ENCODE measurements around the gene SH3BP5.

The SH3BP5 gene

GRCh38 chr3:15266510-15267376, 65.6 kb downstream of the SH3BP5 start:
- TF ChIP-seq CTCF (IDR thresholded peaks at IDR 0.05): no peak

GRCh38 chr3:15265655-15266509, 66.5 kb downstream of the SH3BP5 start:
- no peak for TF ChIP-seq CTCF (IDR thresholded peaks at IDR 0.05)

- no peak for TF ChIP-seq CTCF (IDR thresholded peaks at IDR 0.05)
Measured at GRCh38 chr3:15264486-15264885, 67.9 kb downstream of the SH3BP5 start.

- no peak for TF ChIP-seq CTCF (IDR thresholded peaks at IDR 0.05)
Measured at GRCh38 chr3:15263926-15264325, 68.5 kb downstream of the SH3BP5 start.

GRCh38 chr3:15263120-15263519, 69.3 kb downstream of the SH3BP5 start:
- TF ChIP-seq CTCF (IDR thresholded peaks at IDR 0.05): no peak

- TF ChIP-seq CTCF (IDR thresholded peaks at IDR 0.05): no peak
Measured at GRCh38 chr3:15262021-15262420, 70.4 kb downstream of the SH3BP5 start.

- TF ChIP-seq CTCF (IDR thresholded peaks at IDR 0.05): no peak
Measured at GRCh38 chr3:15261274-15261673, 71.1 kb downstream of the SH3BP5 start.

Measured in LNCAP (cell line).